SK-N-MC (cell line): ENCODE results near the gene LHFPL3.

Experiments used
- DNase-seq: peaks from one replicate; pipeline ENCODE4 v3.0.0-alpha.2; 2011; ENCODE audit warnings: low read depth, low spot score
- H3K27ac ChIP-seq: fragments of 200-600 bp; sonication (generic); 2 replicates; pipeline ENCODE4 v1.5.1; 2016; ENCODE audit warnings: mixed run types
- H3K36me3 ChIP-seq: fragments of 200-600 bp; sonication (generic); 2 replicates; pipeline ENCODE4 v1.6.1; 2017; ENCODE audit warnings: antibody characterized with exemption, low read length, mixed read lengths; ENCODE audit not compliant: insufficient read depth
- H3K4me3 ChIP-seq: fragments of 200-600 bp; sonication (generic); 2 replicates; pipeline ENCODE4 v1.5.1; 2016
- H3K9ac ChIP-seq: fragments of 200-600 bp; sonication (generic); 2 replicates; pipeline ENCODE4 v1.8.0; 2017; ENCODE audit warnings: mixed run types, mixed read lengths; ENCODE audit not compliant: insufficient read length
- H3K9me3 ChIP-seq: fragments of 200-600 bp; sonication (generic); 2 replicates; pipeline ENCODE4 v1.6.1; 2017; ENCODE audit warnings: low read depth, mild to moderate bottlenecking, antibody characterized with exemption, low read length, moderate library complexity, mixed read lengths
- EZH2 ChIP-seq: fragments of 200-600 bp; sonication (generic); IDR thresholded peaks from one replicate; pipeline ENCODE4 v1.6.1; 2017; ENCODE audit warnings: antibody characterized with exemption
- FOXP2 ChIP-seq: optimal IDR thresholded peaks from 2 replicates; pipeline ENCODE3; 2011; ENCODE audit warnings: mild to moderate bottlenecking, moderate library complexity; ENCODE audit not compliant: insufficient read depth; ENCODE audit errors: extremely low read length, control extremely low read depth
- POLR2AphosphoS5 ChIP-seq: IDR thresholded peaks from 2 replicates; pipeline ENCODE4 v1.6.1; 2012; ENCODE audit warnings: mild to moderate bottlenecking, low read depth, low read length, borderline replicate concordance

LHFPL3 gene

DNA sequence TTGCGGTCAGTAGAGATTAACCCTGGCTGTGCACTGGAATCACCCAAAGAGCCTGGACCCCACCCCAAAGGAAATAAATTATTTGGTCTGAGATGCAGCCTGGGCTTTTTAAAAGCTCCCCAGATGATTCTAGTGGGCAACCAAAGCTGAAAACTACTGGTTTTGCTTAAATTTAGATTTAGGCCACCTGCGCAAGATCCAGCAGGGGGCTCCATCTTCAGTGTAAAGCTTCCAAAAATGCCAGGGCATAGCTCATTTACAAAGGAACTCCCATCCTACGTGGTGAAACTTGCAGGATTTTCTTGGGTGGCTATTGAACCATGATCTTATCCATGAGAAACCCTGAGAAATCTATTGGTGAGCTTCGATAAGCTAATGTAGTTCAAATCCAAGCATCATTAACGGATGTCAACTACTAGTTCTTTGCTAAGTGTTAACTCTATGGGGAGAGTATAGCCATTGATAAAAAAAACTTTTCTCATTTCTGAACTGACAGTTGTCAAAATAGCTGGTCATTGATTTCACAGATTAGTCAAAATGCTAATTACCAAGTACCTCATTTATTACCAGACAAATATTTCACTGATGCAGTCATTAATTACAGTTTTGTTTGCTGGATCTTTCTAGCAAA, 315.3 kb downstream of the LHFPL3 start:
- no peak for TF ChIP-seq POLR2AphosphoS5
- Histone ChIP-seq H3K36me3 (no peaks in the 10 kb centered on the region), H3K4me3 (no peak overlapping the region), H3K9me3 (no peaks in the 10 kb centered on the region), H3K27ac (no peak overlapping the region), H3K9ac (no peak overlapping the region)
- no peak for DNase-seq

- no peaks in the 10 kb centered on the region for H3K36me3 ChIP-seq
- no peak overlapping the region for H3K27ac ChIP-seq
- H3K9me3 ChIP-seq: no peaks in the 10 kb centered on the region
- DNase-seq: no peak
- TF ChIP-seq EZH2: no peak
- no peak for TF ChIP-seq POLR2AphosphoS5
- TF ChIP-seq FOXP2: no peak
- no peak overlapping the region for H3K4me3 ChIP-seq
- no peak overlapping the region for H3K9ac ChIP-seq
Observed at GRCh38 chr7:104650991-104651640, 322.7 kb downstream of the LHFPL3 start.

- Histone ChIP-seq H3K27ac (no peak overlapping the region), H3K9ac (no peak overlapping the region), H3K36me3 (no peaks in the 10 kb centered on the region), H3K9me3 (no peaks in the 10 kb centered on the region), H3K4me3 (no peak overlapping the region)
- no peak for DNase-seq
- TF ChIP-seq POLR2AphosphoS5 (no peak), EZH2 (no peak)
Observed at GRCh38 chr7:104652434-104652833, 324.0 kb downstream of the LHFPL3 start.

- Histone ChIP-seq H3K36me3 (no peaks in the 10 kb centered on the region), H3K4me3 (no peak overlapping the region), H3K27ac (no peak overlapping the region), H3K9me3 (no peaks in the 10 kb centered on the region), H3K9ac (no peak overlapping the region)
- DNase-seq: no peak
- TF ChIP-seq FOXP2: no peak
- TF ChIP-seq POLR2AphosphoS5: no peak
- TF ChIP-seq EZH2: no peak
Observed at GRCh38 chr7:104652865-104653264, 324.5 kb downstream of the LHFPL3 start.

GRCh38 chr7:104653825-104654401, 325.5 kb downstream of the LHFPL3 start:
- no peak overlapping the region for H3K4me3 ChIP-seq
- H3K9me3 ChIP-seq: no peaks in the 10 kb centered on the region
- DNase-seq: no peak
- H3K27ac ChIP-seq: no peak overlapping the region
- TF ChIP-seq EZH2: no peak
- no peak for TF ChIP-seq POLR2AphosphoS5
- no peak for TF ChIP-seq FOXP2
- H3K36me3 ChIP-seq: no peaks in the 10 kb centered on the region
- H3K9ac ChIP-seq: no peak overlapping the region

DNA sequence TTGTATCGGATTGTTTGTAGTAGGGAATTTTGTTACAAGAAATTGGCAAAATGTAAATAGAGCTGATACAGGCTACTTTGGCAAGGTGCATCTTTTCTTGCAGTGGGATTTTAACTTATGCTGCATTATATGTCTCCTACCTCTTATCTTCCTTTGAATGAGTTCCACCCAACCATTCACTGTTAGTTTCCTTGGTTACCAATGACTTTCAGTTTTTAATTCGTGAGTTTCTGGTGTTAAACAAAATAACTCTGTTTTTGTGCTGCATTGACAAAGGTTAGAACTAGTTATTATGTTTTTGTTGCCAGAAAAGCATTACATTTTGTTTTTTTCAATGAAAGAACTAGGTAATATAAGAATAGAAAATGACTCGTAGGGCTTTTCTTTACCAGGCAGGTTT, 327.2 kb downstream of the LHFPL3 start:
- Histone ChIP-seq H3K9ac (no peak overlapping the region), H3K27ac (no peak overlapping the region), H3K36me3 (no peaks in the 10 kb centered on the region), H3K9me3 (no peaks in the 10 kb centered on the region), H3K4me3 (no peak overlapping the region)
- no peak for DNase-seq
- TF ChIP-seq EZH2: no peak
- no peak for TF ChIP-seq POLR2AphosphoS5
- no peak for TF ChIP-seq FOXP2

- Histone ChIP-seq H3K9ac (no peak overlapping the region), H3K36me3 (no peaks in the 10 kb centered on the region), H3K9me3 (no peaks in the 10 kb centered on the region), H3K4me3 (no peak overlapping the region), H3K27ac (no peak overlapping the region)
- no peak for DNase-seq
- TF ChIP-seq EZH2: no peak
- no peak for TF ChIP-seq FOXP2
Observed at GRCh38 chr7:104656467-104656866, 328.1 kb downstream of the LHFPL3 start.

GRCh38 chr7:104657134-104657533, 328.7 kb downstream of the LHFPL3 start:
- H3K36me3 ChIP-seq: no peaks in the 10 kb centered on the region
- H3K9me3 ChIP-seq: no peaks in the 10 kb centered on the region
- H3K9ac ChIP-seq: no peak overlapping the region
- TF ChIP-seq EZH2: no peak
- TF ChIP-seq FOXP2: no peak
- TF ChIP-seq POLR2AphosphoS5: no peak
- H3K4me3 ChIP-seq: no peak overlapping the region
- no peak overlapping the region for H3K27ac ChIP-seq
- DNase-seq: no peak

- TF ChIP-seq FOXP2 (no peak), EZH2 (no peak), POLR2AphosphoS5 (no peak)
- H3K36me3 ChIP-seq: no peaks in the 10 kb centered on the region
- no peak overlapping the region for H3K27ac ChIP-seq
- no peaks in the 10 kb centered on the region for H3K9me3 ChIP-seq
- no peak overlapping the region for H3K4me3 ChIP-seq
- no peak overlapping the region for H3K9ac ChIP-seq
- no peak for DNase-seq
Observed at GRCh38 chr7:104661575-104661974, 333.2 kb downstream of the LHFPL3 start.
